GM21619 (cell line): ENCODE results near the gene CCDC121.

Experiments used
- ATAC-seq: cut with Tn5 transposase; IDR thresholded peaks from one replicate; pipeline ENCODE4 v1.9.1; 2021; ENCODE audit not compliant: unreplicated experiment

Gene CCDC121

DNA sequence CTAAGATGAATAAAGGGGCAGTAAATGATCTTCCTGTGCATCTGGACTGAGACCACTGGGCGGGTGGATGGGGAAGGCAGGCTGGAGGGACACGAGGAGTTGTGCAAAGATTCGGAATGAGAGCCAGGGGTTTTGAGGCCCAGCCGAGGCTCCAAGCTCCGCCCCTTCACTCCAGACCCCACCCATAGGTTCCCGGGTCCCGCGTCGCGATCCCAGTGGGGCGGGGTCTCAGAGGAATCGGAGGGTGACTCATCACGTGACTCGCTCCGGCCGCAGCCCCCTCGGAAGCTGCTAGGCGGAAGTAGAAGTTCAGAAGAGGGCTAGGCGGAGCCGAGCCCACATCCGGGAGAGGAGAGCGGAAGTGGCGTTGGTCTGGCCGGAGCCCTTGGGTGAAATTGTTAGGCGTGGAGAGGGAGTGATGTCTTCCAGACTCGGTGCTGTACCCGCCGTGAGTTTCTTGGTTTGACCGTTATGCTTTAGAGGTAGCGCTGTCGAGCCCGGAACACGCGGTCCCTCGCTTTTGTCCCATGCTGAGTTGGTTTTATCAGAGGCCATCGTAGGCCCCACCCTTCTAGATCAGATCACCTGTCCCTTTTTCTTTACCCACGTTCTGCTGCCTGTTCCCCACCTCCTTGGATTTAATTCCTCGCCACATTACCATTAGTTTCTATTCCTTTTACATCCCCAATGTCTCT is 46.0 kb downstream of the CCDC121 start, which contains the start of gene ZNF512:
TSS of gene ZNF512 (plus strand) at position 348 of the 695 bp plus-strand sequence. CDS start at position 419, 71 bp downstream.
- ATAC-seq: peak; percentile 96

DNA sequence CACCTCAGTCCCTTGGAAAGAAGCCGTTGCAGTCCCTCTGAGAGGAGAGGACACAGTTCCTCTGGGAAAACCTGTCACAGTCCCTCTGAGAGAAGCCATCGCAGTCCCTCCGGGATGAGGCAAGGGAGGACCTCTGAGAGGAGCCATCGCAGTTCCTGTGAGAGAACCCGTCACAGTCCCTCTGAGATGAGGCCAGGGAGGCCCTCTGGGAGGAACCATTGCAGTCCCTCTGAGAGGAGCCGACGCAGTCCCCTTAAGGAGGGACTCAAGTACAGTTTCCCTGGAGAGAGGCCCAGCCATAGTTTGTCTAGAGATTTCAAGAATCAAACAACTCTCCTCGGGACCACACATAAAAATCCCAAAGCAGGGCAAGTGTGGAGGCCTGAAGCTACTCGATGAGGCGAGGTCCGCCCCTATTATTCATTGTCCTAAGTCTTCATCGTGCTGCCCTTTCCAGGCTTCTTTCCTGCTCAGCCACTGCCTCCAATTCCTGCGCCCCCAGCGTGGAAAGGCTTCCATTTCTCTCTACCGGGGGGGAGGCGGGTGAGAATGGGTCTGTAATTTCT is 46.6 kb downstream of the CCDC121 start:
- ATAC-seq: no peak

DNA sequence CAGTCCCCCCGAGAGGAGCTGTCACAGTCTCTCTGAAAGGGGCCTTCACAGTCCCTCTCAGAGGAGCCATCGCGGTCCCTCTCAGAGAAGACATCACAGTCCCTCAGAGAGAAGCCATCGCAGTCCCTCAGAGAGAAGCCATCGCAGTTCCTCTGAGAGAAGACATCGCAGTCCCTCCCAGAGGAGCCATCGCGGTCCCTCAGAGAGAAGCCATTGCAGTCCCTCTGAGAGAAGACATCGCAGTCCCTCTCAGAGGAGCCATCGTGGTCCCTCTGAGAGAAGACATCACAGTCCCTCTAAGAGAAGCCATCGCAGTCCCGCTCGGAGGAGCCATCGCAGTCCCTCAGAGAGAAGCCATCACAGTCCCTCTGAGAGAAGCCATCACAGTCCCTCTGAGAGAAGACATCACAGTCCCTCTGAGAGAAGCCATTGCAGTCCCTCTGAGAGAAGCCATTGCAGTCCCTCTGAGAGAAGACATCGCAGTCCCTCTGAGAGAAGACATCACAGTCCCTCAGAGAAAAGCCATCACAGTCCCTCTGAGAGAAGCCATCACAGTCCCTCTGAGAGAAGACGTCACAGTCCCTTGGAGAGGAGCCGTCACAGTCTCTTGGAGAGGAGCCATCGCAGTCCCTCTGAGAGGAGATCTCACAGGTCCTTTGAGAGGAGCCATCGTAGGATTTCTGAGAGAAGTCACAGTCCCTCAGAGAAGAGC is 47.2 kb downstream of the CCDC121 start:
- ATAC-seq: no peak
